ENCODE measurements around the gene NEURL3.

GRCh38 chr2:96539215-96539920 lies 34.2 kb upstream of the NEURL3 start:
- TF ChIP-seq CTCF (IDR thresholded peaks at IDR 0.05) (no peak), EZH2 (IDR thresholded peaks at IDR 0.05; ENCODE audit: borderline replicate concordance, insufficient read depth, low read depth, low read length, poor library complexity, severe bottlenecking) (no peak)

All from B cell (primary cell).